ENCODE measurements around the gene ATP10A. TPM values are rescaled to one million over a fixed set of nuclear protein-coding genes. Genes with fewer than 3 reads are reported as not detected.

The ATP10A gene
- total and polyA plus RNA-seq, 3 experiments from 2014 or later: 8.2 to 28.9 (median 24.0) TPM

GRCh38 chr15:25631971-25632370 lies 231.2 kb downstream of the ATP10A start:
- H3K4me3 ChIP-seq (ENCODE audit: low read length): no peak overlapping the region

More at GRCh38 chr15:25631971-25632370, 231.2 kb downstream of the ATP10A start:
- Histone ChIP-seq H3K9me3 (ENCODE audit: low read length) (no peaks in the 10 kb centered on the region), H3K27ac (ENCODE audit: low read depth, low read length) (no peak overlapping the region), H3K36me3 (ENCODE audit: insufficient read depth, low read length) (no peaks in the 10 kb centered on the region), H3K4me1 (ENCODE audit: insufficient read depth, low read length) (no peaks in the 10 kb centered on the region), H3K27me3 (ENCODE audit: insufficient read depth, low read length, poor library complexity, severe bottlenecking) (no peaks in the 10 kb centered on the region)
- Mint-ChIP-seq H3K4me1 (no peaks in the 10 kb centered on the region), H3K36me3 (no peaks in the 10 kb centered on the region), H3K27ac (no peak overlapping the region), H3K4me3 (no peak overlapping the region), H3K9me3 (peaks cover 0 to 6% (median 2%) of the 10 kb centered on the region in 5 donors), H3K27me3 (peaks cover 5% of the 10 kb centered on the region in 2 donors)
- CTCF ChIA-PET: no interaction called here
- POLR2A ChIA-PET: no interaction called here
- no peak for DNase-seq
